Thyroid gland (tissue), 4 donors: ENCODE measurements around the gene CDYL.

ENCODE experiments used
- CTCF ChIP-seq, 6 experiments: fragments of 200-600 bp in 3 of 6; fragments of 450-650 bp in 3 of 6; sonication (generic) in 3 of 6; IDR thresholded peaks; one replicate each; pipeline ENCODE4 v1.5.1; 2016 to 2019; ENCODE audit warnings: antibody characterized with exemption in 6 of 6, mild to moderate bottlenecking in 2 of 6, inconsistent platforms in 1 of 6, moderate library complexity in 1 of 6
- POLR2A ChIP-seq, 2 donors: fragments of 450-650 bp; IDR thresholded peaks; one replicate each; pipeline ENCODE4 v1.6.1; 2017; ENCODE audit warnings: antibody characterized with exemption in 2 of 2, mild to moderate bottlenecking in 2 of 2, moderate library complexity in 1 of 2

- TF ChIP-seq CTCF (IDR thresholded peaks at IDR 0.05) (no peak), POLR2A (IDR thresholded peaks at IDR 0.05) (no peak)
Observed at GRCh38 chr6:4780360-4780812, 4.2 kb downstream of the CDYL start.
